Fibroblast of mammary gland (primary cell): ENCODE results near the gene PLXNA2.

Experiments used
- DNase-seq: peaks from one replicate; pipeline ENCODE4 v3.0.0-alpha.2; 2010; ENCODE audit warnings: low read depth
- H3K4me3 ChIP-seq: 2 replicates; pipeline ENCODE4 v1.5.1; 2011; ENCODE audit warnings: low read depth, mild to moderate bottlenecking, low read length, moderate library complexity; ENCODE audit not compliant: control insufficient read depth
- CTCF ChIP-seq: conservative IDR thresholded peaks from 2 replicates; pipeline ENCODE4 v1.5.1; 2011; ENCODE audit warnings: low read depth, low read length, inconsistent platforms; ENCODE audit not compliant: control insufficient read depth, insufficient read depth

The PLXNA2 gene

DNA sequence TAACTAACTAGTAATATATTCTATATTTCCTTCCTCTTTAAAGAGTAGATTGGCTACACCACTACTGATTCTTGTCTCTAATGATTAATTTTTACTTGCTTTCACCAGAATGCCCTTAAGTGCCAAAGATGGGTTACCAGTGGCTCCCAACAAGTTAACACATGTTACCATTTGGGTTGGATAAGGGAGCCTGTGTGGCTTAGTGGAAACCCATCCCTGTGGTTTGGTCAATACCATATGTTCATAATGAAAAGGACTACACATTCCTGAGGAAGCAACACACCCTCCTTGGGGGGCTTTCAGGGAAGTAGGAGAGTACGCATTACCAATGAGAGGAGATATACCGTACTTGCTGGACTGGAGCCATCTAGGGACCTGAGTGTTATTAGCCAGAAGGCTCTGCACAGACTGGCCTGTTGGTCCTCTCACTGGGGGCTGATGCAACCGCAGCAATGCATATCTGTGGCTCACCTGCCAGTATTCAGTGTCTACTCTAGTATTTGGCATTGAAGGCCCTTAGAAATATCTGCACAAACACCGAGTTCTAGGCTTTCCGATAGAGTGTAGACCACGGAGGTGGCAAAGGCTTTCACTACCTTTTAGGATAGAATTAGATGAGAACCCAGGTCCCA is 29.3 kb upstream of the PLXNA2 start:
- no peak overlapping the region for H3K4me3 ChIP-seq
- DNase-seq = no peak
- no peak for TF ChIP-seq CTCF

- H3K4me3 ChIP-seq = no peak overlapping the region
- TF ChIP-seq CTCF = no peak
- no peak for DNase-seq
Observed at GRCh38 chr1:208272713-208273112, 28.5 kb upstream of the PLXNA2 start.

DNA sequence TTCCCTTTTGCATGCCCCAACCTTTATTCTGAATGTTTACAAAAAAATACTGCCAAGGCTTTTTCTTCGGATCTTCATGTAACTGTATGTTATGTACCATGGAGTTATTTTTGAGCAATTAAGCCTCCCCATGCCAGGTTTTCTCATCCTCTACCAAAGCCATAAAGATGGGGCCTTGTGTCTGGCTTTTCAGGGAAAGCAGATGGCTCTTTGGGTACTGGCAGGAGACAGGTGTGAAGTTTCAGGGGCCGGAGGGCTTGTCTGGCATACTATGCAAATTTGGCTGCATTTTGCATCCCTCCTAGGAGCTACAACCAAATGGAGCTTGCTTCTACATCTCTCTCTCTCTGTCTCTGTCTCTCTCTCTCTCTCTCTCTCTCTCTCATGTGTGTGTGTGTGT is 28.1 kb upstream of the PLXNA2 start:
- no peak for TF ChIP-seq CTCF

DNA sequence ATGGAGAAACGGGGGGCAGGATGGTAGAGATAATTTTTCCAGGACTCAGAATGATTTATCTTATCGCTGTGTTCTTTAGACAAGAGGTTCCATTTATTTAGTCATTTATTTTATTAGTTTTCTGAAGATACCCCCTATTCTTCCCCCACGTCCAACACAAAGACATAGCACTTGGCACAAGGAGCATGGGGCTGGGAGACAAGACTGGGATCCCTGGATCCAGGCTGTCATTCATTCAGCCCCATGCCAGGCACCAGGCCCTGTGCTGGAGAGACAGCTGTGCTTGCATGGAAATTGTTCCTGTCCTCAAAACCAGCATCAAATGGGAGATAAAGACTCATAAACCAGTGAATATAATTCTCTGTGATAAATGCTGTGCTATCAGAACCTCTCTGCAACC is 27.1 kb upstream of the PLXNA2 start:
- DNase-seq = no peak
- H3K4me3 ChIP-seq = no peak overlapping the region
- no peak for TF ChIP-seq CTCF

More for the DNA sequence above, 28.1 kb upstream of the PLXNA2 start:
- no peak overlapping the region for H3K4me3 ChIP-seq
- DNase-seq = no peak

DNA sequence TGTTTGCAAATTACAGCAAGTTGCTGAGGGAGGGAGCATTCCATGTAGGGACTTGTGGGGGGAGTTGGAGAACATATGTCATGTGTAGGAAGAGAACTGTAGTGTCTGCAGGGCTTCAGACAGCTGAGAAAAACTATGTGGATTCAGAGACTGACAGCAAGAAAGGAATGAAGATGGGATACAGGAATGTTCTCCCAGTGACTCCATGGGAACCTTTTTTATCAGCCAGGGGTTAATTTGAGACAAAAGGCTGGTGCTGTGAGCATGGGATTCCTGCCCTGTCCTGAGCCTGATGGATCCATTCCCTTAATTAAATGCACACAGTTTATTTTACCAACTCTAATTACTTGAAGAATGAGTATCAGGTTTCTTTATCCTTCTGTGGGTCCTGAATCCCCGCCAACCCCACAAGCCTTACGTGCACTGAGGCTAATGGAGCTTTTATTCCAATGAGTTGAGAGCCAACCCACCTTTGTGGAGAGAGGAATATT is 26.5 kb upstream of the PLXNA2 start:
- no peak for DNase-seq
- TF ChIP-seq CTCF = no peak

GRCh38 chr1:208269338-208269666 is 25.1 kb upstream of the PLXNA2 start:
- no peak overlapping the region for H3K4me3 ChIP-seq
- no peak for TF ChIP-seq CTCF
- DNase-seq = no peak

More for the DNA sequence above, 26.5 kb upstream of the PLXNA2 start:
- no peak overlapping the region for H3K4me3 ChIP-seq

DNA sequence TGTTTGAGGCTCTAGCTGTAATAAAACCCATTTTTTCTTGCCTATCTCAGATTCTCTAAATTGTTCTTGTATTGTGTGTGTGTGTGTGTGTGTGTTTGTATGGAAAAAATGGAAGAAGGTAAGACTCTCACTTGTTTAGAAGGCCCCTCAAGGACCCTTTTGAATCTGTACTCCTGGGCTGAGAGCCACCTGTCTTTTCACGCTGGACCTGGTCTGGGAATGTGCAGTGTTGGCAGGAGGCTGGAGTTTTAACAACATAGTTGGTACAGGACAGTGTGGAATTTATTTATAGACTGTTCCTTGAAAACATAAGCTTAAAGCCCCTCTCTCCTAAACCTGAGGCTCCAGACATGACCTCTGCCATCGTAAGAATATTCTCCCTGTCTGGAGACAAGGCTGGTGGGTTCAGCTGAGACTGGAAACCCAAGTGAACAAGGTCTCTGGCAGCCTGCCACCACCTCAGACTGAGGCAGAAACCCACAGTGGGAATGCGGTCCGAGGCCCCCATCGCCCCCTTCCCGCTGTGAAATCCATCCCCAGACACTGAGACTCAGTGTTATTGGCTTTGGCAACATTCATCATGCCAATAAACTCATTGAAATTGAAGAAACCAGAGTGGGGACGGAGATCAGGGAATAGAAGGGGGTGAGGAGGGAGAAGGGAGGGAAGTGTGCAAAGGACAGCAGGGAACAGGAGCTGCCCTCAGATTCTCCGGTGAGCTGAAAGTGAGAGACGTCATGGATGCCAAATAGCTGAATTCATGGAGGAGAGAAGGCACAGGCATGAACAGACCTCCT is 24.6 kb upstream of the PLXNA2 start:
- no peak for DNase-seq
- H3K4me3 ChIP-seq = no peak overlapping the region
- TF ChIP-seq CTCF = no peak
